A673 (cell line): ENCODE results near the gene MIPOL1. TPM values are rescaled to one million over a fixed set of nuclear protein-coding genes. Genes with fewer than 3 reads are reported as not detected.

Experiments used
- BruUV-seq: library from RNA; stranded (reverse); fragments of 400-500 nt; replicated peaks from 2 replicates; lab custom pipeline; 2021; lab: Mats Ljungman, UMichigan
- CTCF ChIA-PET: fragments of 300-600 bp; sonication (Branson Sonifier 250); formaldehyde crosslinking; loops from one replicate; lab custom pipeline; 2022; ENCODE audit warnings: antibody characterized with exemption; lab: Charles Lee
- POLR2A ChIA-PET: fragments of 300-600 bp; sonication (Branson Sonifier 250); formaldehyde crosslinking; loops from one replicate; lab custom pipeline; 2022; ENCODE audit warnings: antibody characterized with exemption; ENCODE audit not compliant: low non-redundant PET; lab: Charles Lee
- DNase-seq: peaks from one replicate; pipeline ENCODE4 v3.0.0-alpha.2; 2015; ENCODE audit warnings: low spot score
- H3K27ac ChIP-seq: fragments of 200-600 bp; sonication (generic); 2 replicates; pipeline ENCODE4 v1.5.1; 2016; ENCODE audit warnings: mixed run types, low read depth, mild to moderate bottlenecking, mixed read lengths, antibody characterized with exemption, low read length; ENCODE audit not compliant: poor library complexity, severe bottlenecking
- H3K27me3 ChIP-seq: fragments of 200-600 bp; sonication (generic); replicated peaks from 2 replicates; pipeline ENCODE4 v1.6.1; 2017; ENCODE audit warnings: mixed run types, low read depth, mild to moderate bottlenecking, mixed read lengths, antibody characterized with exemption, low read length; ENCODE audit not compliant: insufficient read depth, poor library complexity
- H3K36me3 ChIP-seq: fragments of 200-600 bp; sonication (generic); 2 replicates; pipeline ENCODE4 v1.6.1; 2016; ENCODE audit warnings: mixed run types, mild to moderate bottlenecking, mixed read lengths, antibody characterized with exemption, low read length; ENCODE audit not compliant: insufficient read depth, poor library complexity, severe bottlenecking
- H3K4me1 ChIP-seq: fragments of 200-600 bp; sonication (generic); 2 replicates; pipeline ENCODE4 v1.6.1; 2017; ENCODE audit warnings: mixed run types, mild to moderate bottlenecking, mixed read lengths, antibody characterized with exemption, low read length; ENCODE audit not compliant: insufficient read depth, poor library complexity, severe bottlenecking
- H3K4me3 ChIP-seq: fragments of 200-600 bp; sonication (generic); 2 replicates; pipeline ENCODE4 v1.5.1; 2016; ENCODE audit warnings: low read depth, mixed run types, mild to moderate bottlenecking, mixed read lengths, low read length; ENCODE audit not compliant: poor library complexity, severe bottlenecking
- H3K9me3 ChIP-seq: fragments of 200-600 bp; sonication (generic); 2 replicates; pipeline ENCODE4 v1.6.1; 2016; ENCODE audit warnings: mixed run types, low read depth, mild to moderate bottlenecking, mixed read lengths, antibody characterized with exemption, low read length; ENCODE audit not compliant: poor library complexity, severe bottlenecking
- EZH2 ChIP-seq: fragments of 200-600 bp; sonication (generic); IDR thresholded peaks from 2 replicates; pipeline ENCODE4 v1.6.1; 2017; ENCODE audit warnings: borderline replicate concordance, low read depth, mild to moderate bottlenecking, mixed read lengths, antibody characterized with exemption, low read length; ENCODE audit not compliant: poor library complexity, severe bottlenecking
- intact Hi-C: fragments of 100-400 bp; cut with micrococcal nuclease; formaldehyde crosslinking; loops from one replicate; pipeline ENCODE4 v1.10.0; 2022; ENCODE audit not compliant: unreplicated experiment
- total RNA-seq: library from RNA; stranded (reverse); gene quantifications from 2 replicates; pipeline ENCODE4 v1.2.3, GENCODE V29; 2021
- TF ChIP-seq, protein P1 (sequence below): fragments of 300-800, 200-600 bp; sonication (generic); conservative IDR thresholded peaks from 2 replicates; pipeline ENCODE4 v1.5.1; 2017; ENCODE audit warnings: low read depth, mild to moderate bottlenecking, antibody characterized with exemption, low read length, moderate library complexity, mixed read lengths

MIPOL1 gene
- total RNA-seq, 1 experiment from 2014 or later: 15.0 TPM

GRCh38 chr14:37589715-37590427, 392.1 kb downstream of the MIPOL1 start:
- no peak overlapping the region for H3K27ac ChIP-seq
- H3K36me3 ChIP-seq: no peaks in the 10 kb centered on the region
- peaks cover 9% of the 10 kb centered on the region for H3K4me1 ChIP-seq
- POLR2A ChIA-PET: no interaction called here
- H3K9me3 ChIP-seq: no peaks in the 10 kb centered on the region
- DNase-seq: no peak
- peaks cover 87% of the 10 kb centered on the region for H3K27me3 ChIP-seq
- CTCF ChIA-PET: no interaction called here
- TF ChIP-seq, protein P1, sequence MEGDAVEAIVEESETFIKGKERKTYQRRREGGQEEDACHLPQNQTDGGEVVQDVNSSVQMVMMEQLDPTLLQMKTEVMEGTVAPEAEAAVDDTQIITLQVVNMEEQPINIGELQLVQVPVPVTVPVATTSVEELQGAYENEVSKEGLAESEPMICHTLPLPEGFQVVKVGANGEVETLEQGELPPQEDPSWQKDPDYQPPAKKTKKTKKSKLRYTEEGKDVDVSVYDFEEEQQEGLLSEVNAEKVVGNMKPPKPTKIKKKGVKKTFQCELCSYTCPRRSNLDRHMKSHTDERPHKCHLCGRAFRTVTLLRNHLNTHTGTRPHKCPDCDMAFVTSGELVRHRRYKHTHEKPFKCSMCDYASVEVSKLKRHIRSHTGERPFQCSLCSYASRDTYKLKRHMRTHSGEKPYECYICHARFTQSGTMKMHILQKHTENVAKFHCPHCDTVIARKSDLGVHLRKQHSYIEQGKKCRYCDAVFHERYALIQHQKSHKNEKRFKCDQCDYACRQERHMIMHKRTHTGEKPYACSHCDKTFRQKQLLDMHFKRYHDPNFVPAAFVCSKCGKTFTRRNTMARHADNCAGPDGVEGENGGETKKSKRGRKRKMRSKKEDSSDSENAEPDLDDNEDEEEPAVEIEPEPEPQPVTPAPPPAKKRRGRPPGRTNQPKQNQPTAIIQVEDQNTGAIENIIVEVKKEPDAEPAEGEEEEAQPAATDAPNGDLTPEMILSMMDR: no peak
- intact Hi-C loops: loop anchor here (5.0 kb wide), 1 partner anchor 282 kb away; no protein-coding TSS in a partner anchor
- H3K4me3 ChIP-seq: no peak overlapping the region
- BruUV-seq: no TSS peak

DNA sequence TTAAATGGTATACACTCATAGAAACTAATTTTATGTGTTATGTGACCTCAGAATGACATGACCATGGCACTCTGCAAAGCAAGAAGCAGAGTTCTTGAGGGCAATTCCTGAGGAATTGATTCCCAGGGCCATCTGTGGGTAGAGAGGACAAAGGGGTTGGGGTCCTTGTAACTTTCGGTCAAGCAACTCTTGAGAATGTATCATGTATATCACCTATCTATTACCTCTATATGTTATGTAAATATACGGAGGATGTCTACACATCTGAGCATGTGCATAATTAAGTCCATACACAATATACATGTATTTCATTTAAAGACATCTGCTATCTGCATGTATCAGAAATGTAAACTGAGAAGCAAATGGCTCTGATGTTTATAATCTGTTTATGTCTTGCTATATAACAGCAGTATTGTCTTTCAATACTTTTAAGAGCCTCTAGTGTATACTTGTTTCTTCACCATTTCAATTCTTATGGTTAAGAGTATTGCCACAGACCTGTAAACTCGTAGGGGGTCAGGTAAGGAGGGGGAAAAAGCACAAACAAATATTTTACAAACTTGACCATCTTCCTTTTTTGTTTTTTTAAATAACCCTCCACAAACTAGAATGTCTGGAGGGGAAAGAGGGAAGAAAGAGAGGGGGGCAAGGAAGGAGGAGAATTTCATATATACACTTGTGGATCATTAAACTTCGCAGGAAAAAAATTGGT, 392.8 kb downstream of the MIPOL1 start:
- Histone ChIP-seq H3K27me3 (peaks cover 81% of the 10 kb centered on the region), H3K36me3 (no peaks in the 10 kb centered on the region), H3K27ac (no peak overlapping the region), H3K4me3 (no peak overlapping the region), H3K4me1 (peaks cover 9% of the 10 kb centered on the region), H3K9me3 (no peaks in the 10 kb centered on the region)
- TF ChIP-seq EZH2: no peak
- TF ChIP-seq, protein P1: no peak
- intact Hi-C loops: loop anchor here (5.0 kb wide), 1 partner anchor 282 kb away; no protein-coding TSS in a partner anchor
- no peak for DNase-seq
- BruUV-seq: no TSS peak
- ChIA-PET CTCF (no interaction called here), POLR2A (no interaction called here)

DNA sequence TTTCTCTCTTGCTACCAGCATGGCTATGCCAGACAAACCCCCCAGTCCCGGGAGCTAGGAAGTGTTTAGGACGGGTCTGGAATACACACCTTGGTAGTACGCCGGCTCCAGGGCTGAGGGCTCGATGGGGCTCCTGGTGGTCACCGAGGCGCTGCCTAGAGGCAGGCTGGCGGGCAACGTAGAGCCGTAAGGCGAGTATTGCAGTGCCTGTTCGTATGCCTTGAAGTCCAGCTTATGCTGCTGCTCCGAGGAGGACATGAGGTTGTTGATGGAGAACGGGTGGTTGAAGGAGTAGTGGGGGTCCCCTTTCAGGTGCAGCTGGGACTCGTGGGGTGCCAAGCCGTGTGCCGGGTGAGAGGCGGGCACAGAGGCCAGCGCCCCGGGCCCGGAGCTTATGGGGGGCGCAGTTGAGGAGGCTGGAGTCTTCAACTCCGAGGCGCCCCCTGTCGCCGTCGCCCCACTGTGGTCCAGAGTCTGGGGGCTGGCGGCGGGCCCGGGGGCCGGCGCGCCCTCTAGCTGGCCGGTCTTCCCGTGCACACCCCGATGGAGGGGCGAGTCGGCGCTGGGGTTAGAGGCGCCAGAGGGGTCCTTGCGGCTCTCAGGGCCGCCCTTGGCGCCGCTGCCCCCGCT, 393.7 kb downstream of the MIPOL1 start:
- CTCF ChIA-PET: no interaction called here

More for the DNA sequence above, 393.7 kb downstream of the MIPOL1 start:
- Histone ChIP-seq H3K36me3 (no peaks in the 10 kb centered on the region), H3K4me1 (peaks cover 12% of the 10 kb centered on the region), H3K27me3 (peaks cover 81% of the 10 kb centered on the region), H3K4me3 (peak overlapping the region; percentile 23), H3K9me3 (no peaks in the 10 kb centered on the region), H3K27ac (no peak overlapping the region)
- BruUV-seq: no TSS peak
- TF ChIP-seq, protein P1: peak; percentile 47
- TF ChIP-seq EZH2: no peak
- no peak for DNase-seq
- POLR2A ChIA-PET: no interaction called here
- intact Hi-C loops: loop anchor here (5.0 kb wide), 1 partner anchor 281 kb away; no protein-coding TSS in a partner anchor
